ENCODE data around the gene ATP2C2. TPM values are rescaled to one million over a fixed set of nuclear protein-coding genes. Genes with fewer than 3 reads are reported as not detected.

ATP2C2 gene
- total RNA-seq, 2 experiments from 2014 or later = not detected

GRCh38 chr16:84329016-84329415 is 39.3 kb upstream of the ATP2C2 start:
- peaks cover 0 to 5% of the 10 kb centered on the region in 2 experiments for H3K27me3 ChIP-seq (ENCODE audit: control insufficient read depth in 1 of 2, insufficient read depth in 2 of 2, low read length in 2 of 2)
- POLR2A ChIA-PET = no interaction called here
- Mint-ChIP-seq H3K27me3 (peaks cover 8% of the 10 kb centered on the region), H3K9me3 (no peaks in the 10 kb centered on the region), H3K4me3 (no peak overlapping the region), H3K36me3 (ENCODE audit: low read depth) (no peaks in the 10 kb centered on the region), H3K27ac (no peak overlapping the region), H3K4me1 (ENCODE audit: low read depth) (no peaks in the 10 kb centered on the region)
- H3K9me3 ChIP-seq (ENCODE audit: control insufficient read depth in 1 of 2, insufficient read depth in 1 of 2, low read length in 2 of 2) = peaks cover 0 to 3% of the 10 kb centered on the region in 2 experiments
- H3K4me3 ChIP-seq (ENCODE audit: low read length) = no peak overlapping the region
- CTCF ChIA-PET = no interaction called here
- TF ChIP-seq, protein P1, sequence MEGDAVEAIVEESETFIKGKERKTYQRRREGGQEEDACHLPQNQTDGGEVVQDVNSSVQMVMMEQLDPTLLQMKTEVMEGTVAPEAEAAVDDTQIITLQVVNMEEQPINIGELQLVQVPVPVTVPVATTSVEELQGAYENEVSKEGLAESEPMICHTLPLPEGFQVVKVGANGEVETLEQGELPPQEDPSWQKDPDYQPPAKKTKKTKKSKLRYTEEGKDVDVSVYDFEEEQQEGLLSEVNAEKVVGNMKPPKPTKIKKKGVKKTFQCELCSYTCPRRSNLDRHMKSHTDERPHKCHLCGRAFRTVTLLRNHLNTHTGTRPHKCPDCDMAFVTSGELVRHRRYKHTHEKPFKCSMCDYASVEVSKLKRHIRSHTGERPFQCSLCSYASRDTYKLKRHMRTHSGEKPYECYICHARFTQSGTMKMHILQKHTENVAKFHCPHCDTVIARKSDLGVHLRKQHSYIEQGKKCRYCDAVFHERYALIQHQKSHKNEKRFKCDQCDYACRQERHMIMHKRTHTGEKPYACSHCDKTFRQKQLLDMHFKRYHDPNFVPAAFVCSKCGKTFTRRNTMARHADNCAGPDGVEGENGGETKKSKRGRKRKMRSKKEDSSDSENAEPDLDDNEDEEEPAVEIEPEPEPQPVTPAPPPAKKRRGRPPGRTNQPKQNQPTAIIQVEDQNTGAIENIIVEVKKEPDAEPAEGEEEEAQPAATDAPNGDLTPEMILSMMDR (IDR thresholded peaks at IDR 0.05) = no peak
- intact Hi-C loops (cut with DNase I, micrococcal nuclease) = no loop called here
- no peaks in the 10 kb centered on the region for H3K36me3 ChIP-seq (ENCODE audit: insufficient read depth, low read length)
- no peaks in the 10 kb centered on the region for H3K4me1 ChIP-seq (ENCODE audit: insufficient read depth, low read length)
- no peak overlapping the region for H3K27ac ChIP-seq (ENCODE audit: low read depth in 1 of 2, low read length in 2 of 2)
- DNase-seq = no peak
- ATAC-seq (ENCODE audit: poor library complexity) = no peak

DNA sequence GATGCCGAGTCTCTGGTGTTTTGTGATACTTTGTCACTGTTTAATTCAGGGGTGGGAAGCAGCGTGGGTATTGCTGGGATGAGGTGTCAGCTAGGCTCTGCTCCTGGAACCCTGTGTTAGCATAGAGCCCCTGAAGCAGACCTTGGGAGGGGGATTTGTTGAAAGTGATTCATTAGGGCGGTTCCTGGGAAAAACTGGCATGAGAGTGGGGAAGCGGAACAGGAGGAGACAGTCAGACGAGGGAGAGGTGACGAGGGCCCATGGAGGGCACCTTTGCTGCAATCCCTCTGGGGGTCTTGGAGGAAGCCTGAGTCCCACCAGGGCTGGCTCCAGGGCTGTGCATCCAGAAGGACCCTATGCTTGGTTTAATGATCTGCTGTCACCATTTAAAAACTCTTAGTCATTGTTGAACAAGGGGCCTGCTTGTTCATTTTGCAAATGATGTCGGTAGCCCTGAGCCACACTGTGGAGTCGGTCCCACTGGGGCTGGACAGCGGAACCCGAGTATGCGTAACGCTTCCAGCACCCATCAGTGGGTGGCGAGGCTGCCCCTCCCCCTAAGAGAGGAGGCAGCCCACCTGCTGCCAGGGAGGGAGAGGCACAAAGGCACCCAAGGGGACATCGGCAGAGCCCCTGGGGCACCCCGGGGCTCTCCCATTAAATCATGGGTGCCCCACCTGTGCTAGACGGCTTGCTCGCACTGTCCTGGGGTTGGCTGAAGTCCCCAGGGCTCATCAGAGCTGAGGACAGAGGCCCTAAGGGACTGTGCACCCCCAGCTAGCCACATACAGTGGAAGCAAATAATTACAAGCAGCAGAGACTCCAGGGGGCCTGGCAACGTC is 38.3 kb upstream of the ATP2C2 start:
- no peak for DNase-seq
- peaks cover 0 to 5% of the 10 kb centered on the region in 2 experiments for H3K27me3 ChIP-seq (ENCODE audit: control insufficient read depth in 1 of 2, insufficient read depth in 2 of 2, low read length in 2 of 2)
- no peaks in the 10 kb centered on the region for H3K36me3 ChIP-seq (ENCODE audit: insufficient read depth, low read length)
- no peak overlapping the region for H3K4me3 ChIP-seq (ENCODE audit: low read length)
- Mint-ChIP-seq H3K27me3 (peaks cover 8% of the 10 kb centered on the region), H3K4me1 (ENCODE audit: low read depth) (no peaks in the 10 kb centered on the region), H3K4me3 (no peak overlapping the region), H3K9me3 (peaks cover 3% of the 10 kb centered on the region), H3K36me3 (ENCODE audit: low read depth) (no peaks in the 10 kb centered on the region), H3K27ac (no peak overlapping the region)
- peaks cover 0 to 9% of the 10 kb centered on the region in 2 experiments for H3K9me3 ChIP-seq (ENCODE audit: control insufficient read depth in 1 of 2, insufficient read depth in 1 of 2, low read length in 2 of 2)
- ATAC-seq (ENCODE audit: poor library complexity) = no peak
- intact Hi-C loops (cut with DNase I, micrococcal nuclease) = no loop called here
- H3K4me1 ChIP-seq (ENCODE audit: insufficient read depth, low read length) = no peaks in the 10 kb centered on the region
- TF ChIP-seq, protein P1 (IDR thresholded peaks at IDR 0.05) = no peak
- POLR2A ChIA-PET = no interaction called here
- CTCF ChIA-PET = no interaction called here
- no peak overlapping the region for H3K27ac ChIP-seq (ENCODE audit: low read depth in 1 of 2, low read length in 2 of 2)

GRCh38 chr16:84330685-84331050 is 37.7 kb upstream of the ATP2C2 start:
- H3K9me3 Mint-ChIP-seq = peaks cover 9% of the 10 kb centered on the region
- H3K9me3 ChIP-seq (ENCODE audit: control insufficient read depth in 1 of 2, insufficient read depth in 1 of 2, low read length in 2 of 2) = peaks cover 0 to 9% of the 10 kb centered on the region in 2 experiments
- no peak overlapping the region for H3K4me3 Mint-ChIP-seq
- H3K27ac Mint-ChIP-seq = no peak overlapping the region
- CTCF ChIA-PET = no interaction called here
- DNase-seq (no peak), ATAC-seq (ENCODE audit: poor library complexity) (no peak)
- H3K27me3 ChIP-seq (ENCODE audit: control insufficient read depth in 1 of 2, insufficient read depth in 2 of 2, low read length in 2 of 2) = peaks cover 0 to 5% of the 10 kb centered on the region in 2 experiments
- H3K27me3 Mint-ChIP-seq = peaks cover 8% of the 10 kb centered on the region
- H3K4me1 Mint-ChIP-seq (ENCODE audit: low read depth) = no peaks in the 10 kb centered on the region
- H3K4me3 ChIP-seq (ENCODE audit: low read length) = no peak overlapping the region
- H3K27ac ChIP-seq (ENCODE audit: low read depth in 1 of 2, low read length in 2 of 2) = no peak overlapping the region
- H3K36me3 Mint-ChIP-seq (ENCODE audit: low read depth) = no peaks in the 10 kb centered on the region
- TF ChIP-seq, protein P1 (IDR thresholded peaks at IDR 0.05) = no peak
- intact Hi-C loops (cut with DNase I, micrococcal nuclease) = no loop called here
- H3K36me3 ChIP-seq (ENCODE audit: insufficient read depth, low read length) = no peaks in the 10 kb centered on the region
- H3K4me1 ChIP-seq (ENCODE audit: insufficient read depth, low read length) = no peaks in the 10 kb centered on the region
- POLR2A ChIA-PET = no interaction called here

Measured in CD4-positive, alpha-beta T cell (primary cell).